SU-DHL-6 (cell line): Measurements from ENCODE around the gene FGFR2.

Source experiments
- H2AFZ ChIP-seq: fragments of 200-600 bp; sonication (generic); 2 replicates; pipeline ENCODE4 v1.6.1; 2014; ENCODE audit warnings: low read depth, mild to moderate bottlenecking, moderate library complexity, mixed read lengths, antibody characterized with exemption, low read length; ENCODE audit not compliant: severe bottlenecking
- H3F3A ChIP-seq: fragments of 200-600 bp; shearing (Covaris generic); 2 replicates; pipeline ENCODE4 v1.6.0; 2016; ENCODE audit warnings: antibody characterized with exemption, mild to moderate bottlenecking; ENCODE audit not compliant: insufficient read depth
- H3K27ac ChIP-seq: fragments of 200-600 bp; sonication (generic); 2 replicates; pipeline ENCODE4 v1.5.1; 2016; ENCODE audit warnings: low read depth, mild to moderate bottlenecking, low read length, moderate library complexity, mixed read lengths
- H3K27me3 ChIP-seq: fragments of 200-600 bp; sonication (generic), shearing (Covaris generic); 2 replicates; pipeline ENCODE4 v1.6.0; 2014; ENCODE audit warnings: mild to moderate bottlenecking, low read length
- H3K36me3 ChIP-seq: fragments of 200-600 bp; sonication (generic); 2 replicates; pipeline ENCODE4 v1.6.1; 2014; ENCODE audit warnings: mild to moderate bottlenecking, low read length, mixed read lengths
- H3K4me2 ChIP-seq: fragments of 300-600, 200-600 bp; shearing (Covaris generic), sonication (generic); 2 replicates; pipeline ENCODE4 v1.6.0; 2014; ENCODE audit warnings: low read length, low read depth, mild to moderate bottlenecking; ENCODE audit not compliant: poor library complexity, severe bottlenecking
- H3K4me3 ChIP-seq: fragments of 200-600 bp; sonication (generic); 2 replicates; pipeline ENCODE4 v1.5.1; 2014; ENCODE audit warnings: antibody characterized with exemption, low read length, mild to moderate bottlenecking, mixed read lengths; ENCODE audit not compliant: insufficient read depth, poor library complexity, severe bottlenecking
- H3K79me2 ChIP-seq: fragments of 200-600 bp; sonication (generic); 2 replicates; pipeline ENCODE4 v1.6.1; 2014; ENCODE audit warnings: mild to moderate bottlenecking, low read length, moderate library complexity; ENCODE audit not compliant: insufficient read depth
- H3K9ac ChIP-seq: fragments of 200-600 bp; sonication (generic); 2 replicates; pipeline ENCODE4 v1.7.0; 2014; ENCODE audit warnings: mild to moderate bottlenecking, low read length
- H3K9me2 ChIP-seq: fragments of 200-600 bp; sonication (generic); replicated peaks from 2 replicates; pipeline ENCODE4 v1.6.1; 2014; ENCODE audit warnings: low read length; ENCODE audit not compliant: insufficient read depth
- H3K9me3 ChIP-seq: fragments of 200-600 bp; sonication (generic); 2 replicates; pipeline ENCODE4 v1.6.1; 2014; ENCODE audit warnings: low read length, mixed read lengths; ENCODE audit not compliant: insufficient read depth
- H4K20me1 ChIP-seq: fragments of 200-600 bp; sonication (generic); 2 replicates; pipeline ENCODE4 v1.6.1; 2014; ENCODE audit warnings: low read depth, mild to moderate bottlenecking, antibody characterized with exemption, low read length, moderate library complexity, mixed read lengths
- EZH2phosphoT487 ChIP-seq: fragments of 200-600 bp; sonication (generic), shearing (Covaris generic); conservative IDR thresholded peaks from 2 replicates; pipeline ENCODE4 v1.6.1; 2018; ENCODE audit warnings: mild to moderate bottlenecking, antibody characterized with exemption, low read length, moderate library complexity, mixed read lengths
- TF ChIP-seq, protein P1 (sequence below): fragments of 200-600 bp; sonication (generic); IDR thresholded peaks from one replicate; pipeline ENCODE4 v1.5.1; 2017; ENCODE audit warnings: antibody characterized with exemption, mild to moderate bottlenecking, low read length, moderate library complexity; ENCODE audit not compliant: insufficient read depth, poor library complexity, severe bottlenecking

FGFR2 gene

DNA sequence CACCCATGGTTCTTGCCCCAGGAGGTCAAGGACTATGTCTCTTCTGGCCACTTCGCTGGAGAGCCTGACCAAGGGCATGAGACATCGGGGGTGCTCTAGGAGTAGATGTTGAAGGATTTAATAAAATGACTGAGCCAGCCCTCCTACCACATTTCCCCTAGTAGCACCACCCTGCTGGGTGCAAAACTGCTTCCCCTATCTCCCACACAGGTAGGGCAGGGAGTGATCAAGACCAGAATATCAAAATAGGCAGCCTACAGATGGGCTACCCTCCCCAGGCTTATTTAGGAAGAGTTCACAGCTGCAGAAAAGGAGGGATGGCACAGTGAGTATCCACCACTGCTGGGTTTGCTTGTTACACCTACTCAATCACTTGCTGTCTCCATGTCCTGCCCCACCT is 103.9 kb downstream of the FGFR2 start:
- no peaks in the 10 kb centered on the region for H3F3A ChIP-seq
- H3K9me2 ChIP-seq = no peaks in the 10 kb centered on the region
- H3K36me3 ChIP-seq = no peaks in the 10 kb centered on the region
- H2AFZ ChIP-seq = no peak overlapping the region
- H3K79me2 ChIP-seq = no peaks in the 10 kb centered on the region
- TF ChIP-seq EZH2phosphoT487 = no peak
- TF ChIP-seq, protein P1, sequence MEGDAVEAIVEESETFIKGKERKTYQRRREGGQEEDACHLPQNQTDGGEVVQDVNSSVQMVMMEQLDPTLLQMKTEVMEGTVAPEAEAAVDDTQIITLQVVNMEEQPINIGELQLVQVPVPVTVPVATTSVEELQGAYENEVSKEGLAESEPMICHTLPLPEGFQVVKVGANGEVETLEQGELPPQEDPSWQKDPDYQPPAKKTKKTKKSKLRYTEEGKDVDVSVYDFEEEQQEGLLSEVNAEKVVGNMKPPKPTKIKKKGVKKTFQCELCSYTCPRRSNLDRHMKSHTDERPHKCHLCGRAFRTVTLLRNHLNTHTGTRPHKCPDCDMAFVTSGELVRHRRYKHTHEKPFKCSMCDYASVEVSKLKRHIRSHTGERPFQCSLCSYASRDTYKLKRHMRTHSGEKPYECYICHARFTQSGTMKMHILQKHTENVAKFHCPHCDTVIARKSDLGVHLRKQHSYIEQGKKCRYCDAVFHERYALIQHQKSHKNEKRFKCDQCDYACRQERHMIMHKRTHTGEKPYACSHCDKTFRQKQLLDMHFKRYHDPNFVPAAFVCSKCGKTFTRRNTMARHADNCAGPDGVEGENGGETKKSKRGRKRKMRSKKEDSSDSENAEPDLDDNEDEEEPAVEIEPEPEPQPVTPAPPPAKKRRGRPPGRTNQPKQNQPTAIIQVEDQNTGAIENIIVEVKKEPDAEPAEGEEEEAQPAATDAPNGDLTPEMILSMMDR = no peak
- no peak overlapping the region for H3K4me3 ChIP-seq
- H3K27ac ChIP-seq = no peak overlapping the region
- no peak overlapping the region for H3K9ac ChIP-seq
- H4K20me1 ChIP-seq = no peaks in the 10 kb centered on the region
- no peaks in the 10 kb centered on the region for H3K27me3 ChIP-seq
- no peak overlapping the region for H3K4me2 ChIP-seq
- H3K9me3 ChIP-seq = no peaks in the 10 kb centered on the region

DNA sequence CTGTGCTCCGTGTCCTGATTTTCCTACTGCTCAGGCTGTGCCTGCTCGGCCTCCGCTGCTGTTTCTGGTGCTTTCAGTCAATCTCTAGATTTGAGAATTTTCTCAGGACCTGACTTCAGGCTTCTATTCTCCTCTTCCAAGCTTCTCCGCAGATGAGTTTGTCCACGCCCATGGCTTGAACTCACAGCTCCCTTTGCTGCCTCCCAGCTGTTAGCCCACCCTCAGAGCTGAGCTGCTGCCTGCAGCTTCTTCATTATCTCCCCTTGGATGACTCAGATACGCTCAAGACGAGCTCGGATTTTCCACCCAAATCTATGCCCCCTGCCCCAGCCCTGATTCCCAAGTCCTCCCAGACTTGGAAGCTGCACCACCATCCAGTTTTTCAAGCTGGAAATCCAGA is 104.7 kb downstream of the FGFR2 start:
- H3K9me3 ChIP-seq = no peaks in the 10 kb centered on the region
- H2AFZ ChIP-seq = no peak overlapping the region
- H3K36me3 ChIP-seq = no peaks in the 10 kb centered on the region
- no peak overlapping the region for H3K9ac ChIP-seq
- H3K4me3 ChIP-seq = no peak overlapping the region
- no peaks in the 10 kb centered on the region for H4K20me1 ChIP-seq
- H3K4me2 ChIP-seq = no peak overlapping the region
- no peaks in the 10 kb centered on the region for H3K79me2 ChIP-seq
- no peaks in the 10 kb centered on the region for H3K27me3 ChIP-seq
- no peak overlapping the region for H3K27ac ChIP-seq
- H3F3A ChIP-seq = no peaks in the 10 kb centered on the region
- TF ChIP-seq, protein P1 = no peak
- no peak for TF ChIP-seq EZH2phosphoT487
- H3K9me2 ChIP-seq = no peaks in the 10 kb centered on the region

DNA sequence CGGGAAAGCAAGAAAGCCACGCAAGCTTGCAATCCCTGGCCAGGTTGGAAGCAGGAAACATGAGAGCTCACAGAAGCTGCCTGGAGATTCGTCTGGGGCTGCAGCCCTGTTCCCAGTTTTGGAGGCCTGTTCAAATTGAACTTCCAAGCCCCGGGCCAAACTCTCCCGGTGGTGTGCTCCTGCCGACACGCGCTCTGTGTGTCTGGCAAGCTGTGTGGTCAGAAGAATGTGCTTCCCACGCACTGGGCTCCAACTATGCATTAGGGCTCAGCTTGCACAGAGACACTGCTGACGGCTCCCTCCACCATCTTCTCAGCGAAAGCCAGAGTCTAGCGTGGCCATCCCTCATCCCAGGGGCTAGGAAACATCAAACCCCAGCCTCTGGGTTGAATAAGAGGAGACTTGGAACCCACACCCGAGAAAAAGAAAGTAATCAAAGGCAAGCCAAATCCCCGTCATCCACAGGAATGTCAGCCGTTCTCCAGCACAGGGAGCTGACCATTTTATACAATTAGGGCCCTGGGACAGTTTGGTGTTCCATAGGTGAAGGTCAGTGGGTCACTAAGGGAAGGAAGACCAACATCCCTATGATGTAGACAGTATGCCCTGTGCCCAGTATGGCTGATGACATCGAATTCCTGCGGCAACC is 107.2 kb downstream of the FGFR2 start:
- Histone ChIP-seq H3K9me3 (no peaks in the 10 kb centered on the region), H4K20me1 (no peaks in the 10 kb centered on the region), H3K79me2 (no peaks in the 10 kb centered on the region), H3K4me3 (no peak overlapping the region), H2AFZ (no peak overlapping the region), H3K4me2 (no peak overlapping the region), H3K9ac (no peak overlapping the region), H3K27ac (no peak overlapping the region), H3K36me3 (no peaks in the 10 kb centered on the region), H3F3A (no peaks in the 10 kb centered on the region), H3K27me3 (no peaks in the 10 kb centered on the region), H3K9me2 (no peaks in the 10 kb centered on the region)
- TF ChIP-seq, protein P1 = no peak
- no peak for TF ChIP-seq EZH2phosphoT487
